ENCODE measurements around the gene TMSB4X.

- no peak for TF ChIP-seq PATZ1 (CRISPR knock-in tag; IDR thresholded peaks at IDR 0.05; ENCODE audit: borderline replicate concordance)
- no peak for TF ChIP-seq CREB5 (CRISPR knock-in tag; IDR thresholded peaks at IDR 0.05; ENCODE audit: low read depth)
- no peak for TF ChIP-seq ZFP30 (CRISPR knock-in tag; IDR thresholded peaks at IDR 0.05)
- TF ChIP-seq RARB (CRISPR knock-in tag; IDR thresholded peaks at IDR 0.05), result no peak
- no peak for TF ChIP-seq ZNF70 (CRISPR knock-in tag; IDR thresholded peaks at IDR 0.05)
- no peak for TF ChIP-seq TOX (CRISPR knock-in tag; IDR thresholded peaks at IDR 0.05; ENCODE audit: borderline replicate concordance)
- TF ChIP-seq ARNTL (CRISPR knock-in tag; IDR thresholded peaks at IDR 0.05; ENCODE audit: borderline replicate concordance, low read depth), result no peak
- TF ChIP-seq OSR1 (CRISPR knock-in tag; IDR thresholded peaks at IDR 0.05), result no peak
- TF ChIP-seq ZFP3 (CRISPR knock-in tag; IDR thresholded peaks at IDR 0.05), result no peak
- no peak for TF ChIP-seq POU6F1 (CRISPR knock-in tag; IDR thresholded peaks at IDR 0.05; ENCODE audit: borderline replicate concordance, low read depth)
- TF ChIP-seq TCF4 (CRISPR knock-in tag; IDR thresholded peaks at IDR 0.05; ENCODE audit: borderline replicate concordance), result no peak
These were observed 44.8 kb upstream of the TMSB4X start for GRCh38 chrX:12930150-12930549.
